ENCODE data around the gene HSFX4.

- TF ChIP-seq, protein P1, sequence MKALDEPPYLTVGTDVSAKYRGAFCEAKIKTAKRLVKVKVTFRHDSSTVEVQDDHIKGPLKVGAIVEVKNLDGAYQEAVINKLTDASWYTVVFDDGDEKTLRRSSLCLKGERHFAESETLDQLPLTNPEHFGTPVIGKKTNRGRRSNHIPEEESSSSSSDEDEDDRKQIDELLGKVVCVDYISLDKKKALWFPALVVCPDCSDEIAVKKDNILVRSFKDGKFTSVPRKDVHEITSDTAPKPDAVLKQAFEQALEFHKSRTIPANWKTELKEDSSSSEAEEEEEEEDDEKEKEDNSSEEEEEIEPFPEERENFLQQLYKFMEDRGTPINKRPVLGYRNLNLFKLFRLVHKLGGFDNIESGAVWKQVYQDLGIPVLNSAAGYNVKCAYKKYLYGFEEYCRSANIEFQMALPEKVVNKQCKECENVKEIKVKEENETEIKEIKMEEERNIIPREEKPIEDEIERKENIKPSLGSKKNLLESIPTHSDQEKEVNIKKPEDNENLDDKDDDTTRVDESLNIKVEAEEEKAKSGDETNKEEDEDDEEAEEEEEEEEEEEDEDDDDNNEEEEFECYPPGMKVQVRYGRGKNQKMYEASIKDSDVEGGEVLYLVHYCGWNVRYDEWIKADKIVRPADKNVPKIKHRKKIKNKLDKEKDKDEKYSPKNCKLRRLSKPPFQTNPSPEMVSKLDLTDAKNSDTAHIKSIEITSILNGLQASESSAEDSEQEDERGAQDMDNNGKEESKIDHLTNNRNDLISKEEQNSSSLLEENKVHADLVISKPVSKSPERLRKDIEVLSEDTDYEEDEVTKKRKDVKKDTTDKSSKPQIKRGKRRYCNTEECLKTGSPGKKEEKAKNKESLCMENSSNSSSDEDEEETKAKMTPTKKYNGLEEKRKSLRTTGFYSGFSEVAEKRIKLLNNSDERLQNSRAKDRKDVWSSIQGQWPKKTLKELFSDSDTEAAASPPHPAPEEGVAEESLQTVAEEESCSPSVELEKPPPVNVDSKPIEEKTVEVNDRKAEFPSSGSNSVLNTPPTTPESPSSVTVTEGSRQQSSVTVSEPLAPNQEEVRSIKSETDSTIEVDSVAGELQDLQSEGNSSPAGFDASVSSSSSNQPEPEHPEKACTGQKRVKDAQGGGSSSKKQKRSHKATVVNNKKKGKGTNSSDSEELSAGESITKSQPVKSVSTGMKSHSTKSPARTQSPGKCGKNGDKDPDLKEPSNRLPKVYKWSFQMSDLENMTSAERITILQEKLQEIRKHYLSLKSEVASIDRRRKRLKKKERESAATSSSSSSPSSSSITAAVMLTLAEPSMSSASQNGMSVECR (CRISPR knock-in tag; IDR thresholded peaks at IDR 0.05; ENCODE audit: borderline replicate concordance): no peak
- TF ChIP-seq GRHL2 (CRISPR knock-in tag; IDR thresholded peaks at IDR 0.05; ENCODE audit: insufficient replicate concordance, severe bottlenecking): no peak
- TF ChIP-seq, protein P2, sequence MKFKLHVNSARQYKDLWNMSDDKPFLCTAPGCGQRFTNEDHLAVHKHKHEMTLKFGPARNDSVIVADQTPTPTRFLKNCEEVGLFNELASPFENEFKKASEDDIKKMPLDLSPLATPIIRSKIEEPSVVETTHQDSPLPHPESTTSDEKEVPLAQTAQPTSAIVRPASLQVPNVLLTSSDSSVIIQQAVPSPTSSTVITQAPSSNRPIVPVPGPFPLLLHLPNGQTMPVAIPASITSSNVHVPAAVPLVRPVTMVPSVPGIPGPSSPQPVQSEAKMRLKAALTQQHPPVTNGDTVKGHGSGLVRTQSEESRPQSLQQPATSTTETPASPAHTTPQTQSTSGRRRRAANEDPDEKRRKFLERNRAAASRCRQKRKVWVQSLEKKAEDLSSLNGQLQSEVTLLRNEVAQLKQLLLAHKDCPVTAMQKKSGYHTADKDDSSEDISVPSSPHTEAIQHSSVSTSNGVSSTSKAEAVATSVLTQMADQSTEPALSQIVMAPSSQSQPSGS (CRISPR knock-in tag; IDR thresholded peaks at IDR 0.05; ENCODE audit: borderline replicate concordance, low read depth): no peak
- TF ChIP-seq FOXJ3 (CRISPR knock-in tag; IDR thresholded peaks at IDR 0.05; ENCODE audit: borderline replicate concordance): no peak
- TF ChIP-seq RELA (CRISPR knock-in tag; IDR thresholded peaks at IDR 0.05; ENCODE audit: borderline replicate concordance): no peak
- no peak for TF ChIP-seq AR (CRISPR knock-in tag; IDR thresholded peaks at IDR 0.05)
- TF ChIP-seq, protein P3, sequence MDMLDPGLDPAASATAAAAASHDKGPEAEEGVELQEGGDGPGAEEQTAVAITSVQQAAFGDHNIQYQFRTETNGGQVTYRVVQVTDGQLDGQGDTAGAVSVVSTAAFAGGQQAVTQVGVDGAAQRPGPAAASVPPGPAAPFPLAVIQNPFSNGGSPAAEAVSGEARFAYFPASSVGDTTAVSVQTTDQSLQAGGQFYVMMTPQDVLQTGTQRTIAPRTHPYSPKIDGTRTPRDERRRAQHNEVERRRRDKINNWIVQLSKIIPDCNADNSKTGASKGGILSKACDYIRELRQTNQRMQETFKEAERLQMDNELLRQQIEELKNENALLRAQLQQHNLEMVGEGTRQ (CRISPR knock-in tag; IDR thresholded peaks at IDR 0.05): no peak
Measured at GRCh38 chrX:149962859-149963757, 33.7 kb downstream of the HSFX4 start.
